ENCODE measurements around the gene CCNJL.

GRCh38 chr5:160233215-160233614 lies 79.1 kb downstream of the CCNJL start:
- TF ChIP-seq CTCF (IDR thresholded peaks at IDR 0.05) (no peak), EZH2 (IDR thresholded peaks at IDR 0.05; ENCODE audit: borderline replicate concordance, insufficient read depth, low read depth, low read length, poor library complexity, severe bottlenecking) (no peak)

Data from B cell (primary cell).